ENCODE results near the gene RNGTT.

RNGTT gene

GRCh38 chr6:88575536-88575935 lies 387.9 kb downstream of the RNGTT start:
- DNase-seq, result no peak

GRCh38 chr6:88574651-88575050 lies 388.8 kb downstream of the RNGTT start:
- DNase-seq, result no peak

- no peak for DNase-seq
These were observed 389.4 kb downstream of the RNGTT start for GRCh38 chr6:88574031-88574430.

GRCh38 chr6:88573561-88573960 lies 389.9 kb downstream of the RNGTT start:
- DNase-seq, result no peak

GRCh38 chr6:88572449-88573139 lies 390.8 kb downstream of the RNGTT start:
- DNase-seq, result no peak

- no peak for DNase-seq
These were observed 393.5 kb downstream of the RNGTT start for GRCh38 chr6:88569959-88570358.

GRCh38 chr6:88567696-88568095 lies 395.7 kb downstream of the RNGTT start:
- no peak for DNase-seq

GRCh38 chr6:88566746-88567534 lies 396.5 kb downstream of the RNGTT start:
- DNase-seq, result no peak

GRCh38 chr6:88565836-88566235 lies 397.6 kb downstream of the RNGTT start:
- no peak for DNase-seq

- no peak for DNase-seq
These were observed 398.0 kb downstream of the RNGTT start for GRCh38 chr6:88565409-88565811.

- DNase-seq, result no peak
These were observed 400.2 kb downstream of the RNGTT start for GRCh38 chr6:88563277-88563625.

GRCh38 chr6:88562353-88563276 lies 400.8 kb downstream of the RNGTT start:
- DNase-seq, result no peak

- DNase-seq, result no peak
These were observed 401.5 kb downstream of the RNGTT start for GRCh38 chr6:88561954-88562315.

GRCh38 chr6:88561034-88561953 lies 402.1 kb downstream of the RNGTT start:
- DNase-seq, result no peak

All from NK-92 treated with Interleukin-12 subunit alpha and Interleukin-12 subunit beta, amount 100 ng/mL, for 24 hours (cell line).